HS-27A (cell line): ENCODE data around the gene NADK.
"Not testable (repeated sequence)": the region's sequence is repeated elsewhere in the genome, so short reads cannot be mapped to it uniquely, and the experiment has no call there.

Source experiments
- DNase-seq: peaks from one replicate; pipeline ENCODE4 v3.0.0-alpha.2; 2012; ENCODE audit warnings: low read depth, missing footprints

The NADK gene

GRCh38 chr1:1746566-1746909, 31.7 kb downstream of the NADK start:
- not testable (repeated sequence) for DNase-seq

- peak; percentile 26 for DNase-seq
Measured at GRCh38 chr1:1745651-1746565, 32.4 kb downstream of the NADK start.

- not testable (repeated sequence) for DNase-seq
Measured at GRCh38 chr1:1742529-1742928, 35.7 kb downstream of the NADK start.

GRCh38 chr1:1741013-1741412, 37.3 kb downstream of the NADK start:
- DNase-seq = peak; percentile 74

- not testable (repeated sequence) for DNase-seq
Measured at GRCh38 chr1:1738799-1739337, 39.4 kb downstream of the NADK start.

GRCh38 chr1:1737675-1738590, 40.3 kb downstream of the NADK start:
- DNase-seq = not testable (repeated sequence)

GRCh38 chr1:1732381-1732780, 45.9 kb downstream of the NADK start:
- no peak for DNase-seq

- no peak for DNase-seq
Measured at GRCh38 chr1:1730870-1731269, 47.4 kb downstream of the NADK start.

- not testable (repeated sequence) for DNase-seq
Measured at GRCh38 chr1:1730230-1730629, 48.0 kb downstream of the NADK start.

- not testable (repeated sequence) for DNase-seq
Measured at GRCh38 chr1:1729116-1729816, 49.0 kb downstream of the NADK start.

- not testable (repeated sequence) for DNase-seq
Measured at GRCh38 chr1:1728308-1729005, 49.8 kb downstream of the NADK start.

- DNase-seq = not testable (repeated sequence)
Measured at GRCh38 chr1:1727131-1727651, 51.1 kb downstream of the NADK start.

- DNase-seq = not testable (repeated sequence)
Measured at GRCh38 chr1:1726088-1726487, 52.2 kb downstream of the NADK start.

GRCh38 chr1:1724035-1724864, 54.0 kb downstream of the NADK start, which contains the start of gene CDK11A:
CDK11A (minus strand) TSS chr1:1724357; CDS start chr1:1722818, 1,539 bp downstream.
- peak; percentile 100 for DNase-seq

GRCh38 chr1:1721201-1721600, 57.1 kb downstream of the NADK start:
- DNase-seq = no peak

- not testable (repeated sequence) for DNase-seq
Measured at GRCh38 chr1:1715109-1715883, 63.0 kb downstream of the NADK start.

- not testable (repeated sequence) for DNase-seq
Measured at GRCh38 chr1:1707897-1708296, 70.4 kb downstream of the NADK start.

- DNase-seq = not testable (repeated sequence)
Measured at GRCh38 chr1:1707241-1707640, 71.0 kb downstream of the NADK start.

- not testable (repeated sequence) for DNase-seq
Measured at GRCh38 chr1:1705623-1706022, 72.6 kb downstream of the NADK start.
